GM12878 (cell line): ENCODE results near the gene ATP2A3. TPM values are rescaled to one million over a fixed set of nuclear protein-coding genes. Genes with fewer than 3 reads are reported as not detected.

Source experiments
- ATAC-seq: fragments of 200-7000 bp; cut with Tn5 transposase; 3 replicates; pipeline ENCODE4 v1.9.1; 2020; ENCODE audit warnings: mild to moderate bottlenecking, moderate library complexity
- BruUV-seq: library from RNA; stranded (reverse); fragments of 400-500 nt; replicated peaks from 2 replicates; lab custom pipeline; 2021; lab: Mats Ljungman, UMichigan
- CTCF ChIA-PET: fragments of 300-600 bp; sonication (Branson Sonifier 250); formaldehyde crosslinking; extraction: SDS; loops from one replicate; lab custom pipeline; 2021; ENCODE audit warnings: inconsistent platforms; lab: Yijun Ruan, JAX
- POLR2A ChIA-PET: fragments of 350-600 bp; formaldehyde crosslinking; extraction: SDS; loops from one replicate; lab custom pipeline; 2021; ENCODE audit warnings: inconsistent platforms; lab: Charles Lee
- RAD21 ChIA-PET: fragments of 300-600 bp; sonication (Branson Sonifier 250); formaldehyde crosslinking; loops from one replicate; lab custom pipeline; 2023; ENCODE audit warnings: antibody characterized with exemption; ENCODE audit not compliant: unreplicated experiment; lab: Charles Lee
- SMC1A ChIA-PET: fragments of 300-600 bp; sonication (Branson Sonifier 250); formaldehyde crosslinking; loops from one replicate; lab custom pipeline; 2023; ENCODE audit not compliant: unreplicated experiment, uncharacterized antibody; lab: Charles Lee
- DNase-seq: peaks from one replicate; pipeline ENCODE4 v3.0.0-alpha.2; 2011; ENCODE audit warnings: low read depth, low spot score
- FAIRE-seq: peaks from 3 replicates; lab custom pipeline; 2011; peaks lifted over from hg19 to GRCh38; lab: Jason Lieb, UNC
- H2AFZ ChIP-seq: 2 replicates; pipeline ENCODE4 v1.6.0; 2011; ENCODE audit warnings: low read depth, low read length, control low read depth; ENCODE audit not compliant: control insufficient read depth
- H3K27ac ChIP-seq: 2 replicates; pipeline ENCODE4 v1.5.1; 2011; ENCODE audit warnings: control low read depth; ENCODE audit not compliant: control insufficient read depth, insufficient read depth
- H3K27me3 ChIP-seq, 2 experiments: replicated peaks in 1 of 2; 2 replicates each; pipeline versions ENCODE4 v1.6.0 to v1.6.1; 2011; ENCODE audit warnings: low read length in 1 of 2; ENCODE audit not compliant: control insufficient read depth in 2 of 2, insufficient read depth in 2 of 2
- H3K36me3 ChIP-seq, 2 experiments: 2 replicates each; pipeline ENCODE4 v1.5.1; 2011; ENCODE audit warnings: low read length in 1 of 2; ENCODE audit not compliant: control insufficient read depth in 2 of 2, insufficient read depth in 2 of 2
- H3K4me1 ChIP-seq: 2 replicates; pipeline ENCODE4 v1.6.1; 2011; ENCODE audit warnings: mild to moderate bottlenecking, low read length, moderate library complexity, mixed read lengths; ENCODE audit not compliant: control insufficient read depth, insufficient read depth
- H3K4me2 ChIP-seq: 2 replicates; pipeline ENCODE4 v1.6.0; 2011; ENCODE audit warnings: control low read depth; ENCODE audit not compliant: control insufficient read depth, insufficient read depth
- H3K4me3 ChIP-seq: fragments of 200-600 bp; sonication (generic); 2 replicates; pipeline ENCODE4 v1.5.1; 2016
- H3K79me2 ChIP-seq: 2 replicates; pipeline ENCODE4 v1.6.0; 2011; ENCODE audit warnings: low read length; ENCODE audit not compliant: control insufficient read depth, insufficient read depth
- H3K9ac ChIP-seq: 2 replicates; pipeline ENCODE4 v1.8.0; 2011; ENCODE audit warnings: low read length, control low read depth, mixed read lengths; ENCODE audit not compliant: control insufficient read depth, insufficient read depth
- H3K9me3 ChIP-seq: replicated peaks from 3 replicates; pipeline ENCODE4 v1.5.1; 2011; ENCODE audit warnings: mild to moderate bottlenecking, low read length; ENCODE audit not compliant: control insufficient read depth, insufficient read depth
- H4K20me1 ChIP-seq: 2 replicates; pipeline ENCODE4 v1.6.0; 2011; ENCODE audit not compliant: control insufficient read depth, insufficient read depth
- BRCA1 ChIP-seq: IDR thresholded peaks from 2 replicates; pipeline ENCODE4 v1.6.1; 2011; ENCODE audit warnings: low read depth, low read length, improper control_type of control experiment
- CHD2 ChIP-seq: IDR thresholded peaks from 2 replicates; pipeline ENCODE4 v1.6.1; 2011; ENCODE audit warnings: low read depth, low read length, improper control_type of control experiment, borderline replicate concordance
- CREB1 ChIP-seq: IDR thresholded peaks from 2 replicates; pipeline ENCODE4 v1.6.1; 2012; ENCODE audit warnings: low read depth, mild to moderate bottlenecking, inconsistent platforms
- CREM ChIP-seq: IDR thresholded peaks from 2 replicates; pipeline ENCODE4 v1.6.1; 2014; ENCODE audit warnings: antibody characterized with exemption, low read depth
- EED ChIP-seq: sonication (generic); IDR thresholded peaks from 2 replicates; pipeline ENCODE4 v1.6.1; 2016; ENCODE audit warnings: antibody characterized with exemption, low read depth
- FOXM1 ChIP-seq: IDR thresholded peaks from 2 replicates; pipeline ENCODE4 v1.6.1; 2012; ENCODE audit warnings: low read depth, mild to moderate bottlenecking, inconsistent platforms, low read length, moderate library complexity
- JUND ChIP-seq: IDR thresholded peaks from 2 replicates; pipeline ENCODE4 v1.6.1; 2012; ENCODE audit warnings: low read depth, mild to moderate bottlenecking, low read length, improper control_type of control experiment, moderate library complexity
- KLF5 ChIP-seq: fragments of 450-650 bp; IDR thresholded peaks from 2 replicates; pipeline ENCODE4 v1.6.1; 2014; ENCODE audit warnings: mild to moderate bottlenecking; ENCODE audit not compliant: partially characterized antibody
- NFYB ChIP-seq: IDR thresholded peaks from 2 replicates; pipeline ENCODE4 v1.6.1; 2011; ENCODE audit warnings: low read depth, mild to moderate bottlenecking, low read length, improper control_type of control experiment, moderate library complexity; ENCODE audit not compliant: insufficient read depth
- RB1 ChIP-seq: fragments of 450-650 bp; formaldehyde crosslinking; IDR thresholded peaks from 2 replicates; pipeline ENCODE4 v1.6.1; 2017; ENCODE audit warnings: mild to moderate bottlenecking, borderline replicate concordance
- RFX5 ChIP-seq: IDR thresholded peaks from 2 replicates; pipeline ENCODE4 v1.6.1; 2011; ENCODE audit warnings: low read depth, low read length, improper control_type of control experiment
- TCF7 ChIP-seq: IDR thresholded peaks from 2 replicates; pipeline ENCODE4 v1.6.1; 2014; ENCODE audit warnings: antibody characterized with exemption, borderline replicate concordance
- WGBS: methylation state at CpG from one replicate; pipeline ENCODE4 v1.1.6; 2016; ENCODE audit warnings: low lambda C conversion rate; ENCODE audit not compliant: insufficient replicate concordance, insufficient coverage; ENCODE audit errors: missing lambda C conversion rate; 5-methylcytosine and 5-hydroxymethylcytosine counted together
- in situ Hi-C: fragments of 300-500 bp; cut with MboI; formaldehyde crosslinking; loops from 9 replicates; pipeline ENCODE4 v1.14.3; 2018; ENCODE audit warnings: mixed read lengths
- intact Hi-C: fragments of 100-400 bp; cut with micrococcal nuclease; formaldehyde crosslinking; loops from one replicate; pipeline ENCODE4 v1.14.2; 2022; ENCODE audit not compliant: unreplicated experiment
- polyA plus RNA-seq, 11 experiments: library from polyadenylated mRNA; depleted of rRNA in 4 of 11; unstranded in 6 of 11; stranded (reverse) in 5 of 11; fragments of >200 nt; fragmentation: Nextera tagmentation in 4 of 11; fragmentation: Illumina TruSeq in 1 of 11; extraction: Ambion mirVana in 4 of 11; extraction: Trizol in 1 of 11; gene quantifications; 1 replicate in 1 of 11; 2 replicates in 10 of 11; pipeline versions ENCODE4 v1.2.1 to v1.2.3, GENCODE V29; 2011 to 2016; ENCODE audit warnings: inconsistent platforms in 2 of 11, missing spikeins in 2 of 11, low read depth in 1 of 11
- total RNA-seq, 4 experiments: library from RNA; depleted of rRNA in 3 of 4; stranded (reverse); fragments of >200 nt in 3 of 4; fragmentation: Illumina TruSeq in 1 of 4; extraction: Trizol in 1 of 4; gene quantifications; 2 replicates each; pipeline versions ENCODE4 v1.2.1 to v1.2.3, GENCODE V29; 2013 to 2021
- TF ChIP-seq, protein P1 (sequence below): fragments of 450-650 bp; IDR thresholded peaks from 2 replicates; pipeline ENCODE4 v1.6.1; 2017; ENCODE audit warnings: mild to moderate bottlenecking, low read depth, inconsistent platforms; ENCODE audit not compliant: poor library complexity, severe bottlenecking
- TF ChIP-seq, protein P2 (sequence below): IDR thresholded peaks from 2 replicates; pipeline ENCODE4 v1.6.1; 2011; ENCODE audit warnings: low read depth, mild to moderate bottlenecking, low read length, moderate library complexity, borderline replicate concordance; ENCODE audit errors: extremely low read depth
- TF ChIP-seq, protein P3 (sequence below): fragments of 450-650 bp; IDR thresholded peaks from 2 replicates; pipeline ENCODE4 v1.6.1; 2017; ENCODE audit warnings: mild to moderate bottlenecking
- TF ChIP-seq, protein P4 (sequence below): IDR thresholded peaks from 2 replicates; pipeline ENCODE4 v1.6.1; 2012; ENCODE audit warnings: improper control_type of control experiment, low read depth, low read length; ENCODE audit not compliant: insufficient replicate concordance

Gene ATP2A3
- total and polyA plus RNA-seq, 10 of the 15 experiments (the other 5 are each of a cell fraction or from before 2014, with no cell fraction given) = 1.0 to 99.2 (median 37.9) TPM

DNA sequence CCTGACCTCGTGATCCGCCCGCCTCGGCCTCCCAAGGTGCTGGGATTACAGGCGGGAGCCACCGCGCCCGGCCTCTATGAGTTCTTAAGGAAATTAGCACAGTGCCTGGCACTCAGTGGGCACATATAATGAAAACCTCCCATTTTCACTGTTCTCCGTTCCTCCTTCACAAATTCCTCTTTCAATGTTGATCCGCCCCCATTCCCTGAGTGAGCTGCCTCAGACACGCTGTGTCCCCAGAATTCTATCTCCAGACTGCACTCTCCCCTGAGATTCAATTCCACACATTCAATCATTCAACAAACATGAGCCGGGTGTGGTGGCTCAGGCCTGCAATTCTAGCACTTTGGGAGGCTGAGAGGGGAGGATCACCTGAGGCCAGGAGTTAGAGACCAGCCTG, 55.0 kb downstream of the ATP2A3 start:
- Histone ChIP-seq H3K36me3 (no peaks in the 10 kb centered on the region), H3K27me3 (no peaks in the 10 kb centered on the region; a peak in 1 of 4 replicates), H3K4me2 (no peak overlapping the region), H3K27ac (no peak overlapping the region), H2AFZ (no peak overlapping the region), H3K79me2 (no peaks in the 10 kb centered on the region; the same call in 1 of the 2 replicates), H3K9me3 (no peaks in the 10 kb centered on the region; the same call in 2 of the 3 replicates), H3K9ac (no peak overlapping the region), H3K4me1 (peaks cover 29% of the 10 kb centered on the region)
- ChIA-PET RAD21 (no interaction called here), SMC1A (interaction anchor here (0.9 kb wide), 1 partner anchor 65 kb away, joined by 3 read pairs; no protein-coding TSS in a partner anchor), POLR2A (no interaction called here)
- 97% methylated on average over 12 of the region's 12 CpGs for WGBS
- no TSS peak for BruUV-seq
- in situ Hi-C loops = no loop called here
- ATAC-seq (no peak), FAIRE-seq (no peak)
- TF ChIP-seq JUND = no peak
- no peak for TF ChIP-seq TCF7
- no peak for TF ChIP-seq CREB1
- no peak for TF ChIP-seq FOXM1
- TF ChIP-seq, protein P1, sequence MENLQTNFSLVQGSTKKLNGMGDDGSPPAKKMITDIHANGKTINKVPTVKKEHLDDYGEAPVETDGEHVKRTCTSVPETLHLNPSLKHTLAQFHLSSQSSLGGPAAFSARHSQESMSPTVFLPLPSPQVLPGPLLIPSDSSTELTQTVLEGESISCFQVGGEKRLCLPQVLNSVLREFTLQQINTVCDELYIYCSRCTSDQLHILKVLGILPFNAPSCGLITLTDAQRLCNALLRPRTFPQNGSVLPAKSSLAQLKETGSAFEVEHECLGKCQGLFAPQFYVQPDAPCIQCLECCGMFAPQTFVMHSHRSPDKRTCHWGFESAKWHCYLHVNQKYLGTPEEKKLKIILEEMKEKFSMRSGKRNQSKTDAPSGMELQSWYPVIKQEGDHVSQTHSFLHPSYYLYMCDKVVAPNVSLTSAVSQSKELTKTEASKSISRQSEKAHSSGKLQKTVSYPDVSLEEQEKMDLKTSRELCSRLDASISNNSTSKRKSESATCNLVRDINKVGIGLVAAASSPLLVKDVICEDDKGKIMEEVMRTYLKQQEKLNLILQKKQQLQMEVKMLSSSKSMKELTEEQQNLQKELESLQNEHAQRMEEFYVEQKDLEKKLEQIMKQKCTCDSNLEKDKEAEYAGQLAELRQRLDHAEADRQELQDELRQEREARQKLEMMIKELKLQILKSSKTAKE = no peak
- TF ChIP-seq RFX5 = no peak
- no peak for TF ChIP-seq KLF5
- TF ChIP-seq NFYB = no peak
- no peak for TF ChIP-seq CREM
- TF ChIP-seq, protein P2, sequence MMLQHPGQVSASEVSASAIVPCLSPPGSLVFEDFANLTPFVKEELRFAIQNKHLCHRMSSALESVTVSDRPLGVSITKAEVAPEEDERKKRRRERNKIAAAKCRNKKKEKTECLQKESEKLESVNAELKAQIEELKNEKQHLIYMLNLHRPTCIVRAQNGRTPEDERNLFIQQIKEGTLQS = no peak
- TF ChIP-seq CHD2 = no peak
- no peak for TF ChIP-seq RB1
- TF ChIP-seq, protein P3, sequence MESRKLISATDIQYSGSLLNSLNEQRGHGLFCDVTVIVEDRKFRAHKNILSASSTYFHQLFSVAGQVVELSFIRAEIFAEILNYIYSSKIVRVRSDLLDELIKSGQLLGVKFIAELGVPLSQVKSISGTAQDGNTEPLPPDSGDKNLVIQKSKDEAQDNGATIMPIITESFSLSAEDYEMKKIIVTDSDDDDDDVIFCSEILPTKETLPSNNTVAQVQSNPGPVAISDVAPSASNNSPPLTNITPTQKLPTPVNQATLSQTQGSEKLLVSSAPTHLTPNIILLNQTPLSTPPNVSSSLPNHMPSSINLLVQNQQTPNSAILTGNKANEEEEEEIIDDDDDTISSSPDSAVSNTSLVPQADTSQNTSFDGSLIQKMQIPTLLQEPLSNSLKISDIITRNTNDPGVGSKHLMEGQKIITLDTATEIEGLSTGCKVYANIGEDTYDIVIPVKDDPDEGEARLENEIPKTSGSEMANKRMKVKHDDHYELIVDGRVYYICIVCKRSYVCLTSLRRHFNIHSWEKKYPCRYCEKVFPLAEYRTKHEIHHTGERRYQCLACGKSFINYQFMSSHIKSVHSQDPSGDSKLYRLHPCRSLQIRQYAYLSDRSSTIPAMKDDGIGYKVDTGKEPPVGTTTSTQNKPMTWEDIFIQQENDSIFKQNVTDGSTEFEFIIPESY = no peak
- no peak for TF ChIP-seq BRCA1
- TF ChIP-seq EED = no peak
- TF ChIP-seq, protein P4, sequence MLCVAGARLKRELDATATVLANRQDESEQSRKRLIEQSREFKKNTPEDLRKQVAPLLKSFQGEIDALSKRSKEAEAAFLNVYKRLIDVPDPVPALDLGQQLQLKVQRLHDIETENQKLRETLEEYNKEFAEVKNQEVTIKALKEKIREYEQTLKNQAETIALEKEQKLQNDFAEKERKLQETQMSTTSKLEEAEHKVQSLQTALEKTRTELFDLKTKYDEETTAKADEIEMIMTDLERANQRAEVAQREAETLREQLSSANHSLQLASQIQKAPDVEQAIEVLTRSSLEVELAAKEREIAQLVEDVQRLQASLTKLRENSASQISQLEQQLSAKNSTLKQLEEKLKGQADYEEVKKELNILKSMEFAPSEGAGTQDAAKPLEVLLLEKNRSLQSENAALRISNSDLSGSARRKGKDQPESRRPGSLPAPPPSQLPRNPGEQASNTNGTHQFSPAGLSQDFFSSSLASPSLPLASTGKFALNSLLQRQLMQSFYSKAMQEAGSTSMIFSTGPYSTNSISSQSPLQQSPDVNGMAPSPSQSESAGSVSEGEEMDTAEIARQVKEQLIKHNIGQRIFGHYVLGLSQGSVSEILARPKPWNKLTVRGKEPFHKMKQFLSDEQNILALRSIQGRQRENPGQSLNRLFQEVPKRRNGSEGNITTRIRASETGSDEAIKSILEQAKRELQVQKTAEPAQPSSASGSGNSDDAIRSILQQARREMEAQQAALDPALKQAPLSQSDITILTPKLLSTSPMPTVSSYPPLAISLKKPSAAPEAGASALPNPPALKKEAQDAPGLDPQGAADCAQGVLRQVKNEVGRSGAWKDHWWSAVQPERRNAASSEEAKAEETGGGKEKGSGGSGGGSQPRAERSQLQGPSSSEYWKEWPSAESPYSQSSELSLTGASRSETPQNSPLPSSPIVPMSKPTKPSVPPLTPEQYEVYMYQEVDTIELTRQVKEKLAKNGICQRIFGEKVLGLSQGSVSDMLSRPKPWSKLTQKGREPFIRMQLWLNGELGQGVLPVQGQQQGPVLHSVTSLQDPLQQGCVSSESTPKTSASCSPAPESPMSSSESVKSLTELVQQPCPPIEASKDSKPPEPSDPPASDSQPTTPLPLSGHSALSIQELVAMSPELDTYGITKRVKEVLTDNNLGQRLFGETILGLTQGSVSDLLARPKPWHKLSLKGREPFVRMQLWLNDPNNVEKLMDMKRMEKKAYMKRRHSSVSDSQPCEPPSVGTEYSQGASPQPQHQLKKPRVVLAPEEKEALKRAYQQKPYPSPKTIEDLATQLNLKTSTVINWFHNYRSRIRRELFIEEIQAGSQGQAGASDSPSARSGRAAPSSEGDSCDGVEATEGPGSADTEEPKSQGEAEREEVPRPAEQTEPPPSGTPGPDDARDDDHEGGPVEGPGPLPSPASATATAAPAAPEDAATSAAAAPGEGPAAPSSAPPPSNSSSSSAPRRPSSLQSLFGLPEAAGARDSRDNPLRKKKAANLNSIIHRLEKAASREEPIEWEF = no peak
- TF ChIP-seq, all 136 proteins: peak for 0
- H3K4me3 ChIP-seq = no peak overlapping the region
- no peaks in the 10 kb centered on the region for H4K20me1 ChIP-seq
- DNase-seq = no peak
- CTCF ChIA-PET = interaction anchor here (0.7 kb wide), 1 partner anchor 58 kb away, joined by 3 read pairs; no protein-coding TSS in a partner anchor
- intact Hi-C loops = no loop called here
